Keratinocyte (primary cell): ENCODE results near the gene ABCC11.
A peak's percentile ranks its signal among the peaks of the same experiment; 100 is the strongest.

Source experiments
- EZH2 ChIP-seq: IDR thresholded peaks from one replicate; pipeline ENCODE4 v1.6.1; 2012; ENCODE audit warnings: inconsistent platforms, mild to moderate bottlenecking, low read length, moderate library complexity
- TF ChIP-seq, protein P1 (sequence below), 3 experiments: IDR thresholded peaks in 1 of 3; conservative IDR thresholded peaks in 1 of 3; optimal IDR thresholded peaks in 1 of 3; 2 replicates in 2 of 3; 3 replicates in 1 of 3; pipeline versions ENCODE3 to v1.5.1; 2011; ENCODE audit warnings: low read length in 3 of 3, mild to moderate bottlenecking in 3 of 3, moderate library complexity in 2 of 3, control low read depth in 1 of 3, inconsistent platforms in 1 of 3; ENCODE audit not compliant: insufficient read depth in 2 of 3; ENCODE audit errors: extremely low read depth in 1 of 3

DNA sequence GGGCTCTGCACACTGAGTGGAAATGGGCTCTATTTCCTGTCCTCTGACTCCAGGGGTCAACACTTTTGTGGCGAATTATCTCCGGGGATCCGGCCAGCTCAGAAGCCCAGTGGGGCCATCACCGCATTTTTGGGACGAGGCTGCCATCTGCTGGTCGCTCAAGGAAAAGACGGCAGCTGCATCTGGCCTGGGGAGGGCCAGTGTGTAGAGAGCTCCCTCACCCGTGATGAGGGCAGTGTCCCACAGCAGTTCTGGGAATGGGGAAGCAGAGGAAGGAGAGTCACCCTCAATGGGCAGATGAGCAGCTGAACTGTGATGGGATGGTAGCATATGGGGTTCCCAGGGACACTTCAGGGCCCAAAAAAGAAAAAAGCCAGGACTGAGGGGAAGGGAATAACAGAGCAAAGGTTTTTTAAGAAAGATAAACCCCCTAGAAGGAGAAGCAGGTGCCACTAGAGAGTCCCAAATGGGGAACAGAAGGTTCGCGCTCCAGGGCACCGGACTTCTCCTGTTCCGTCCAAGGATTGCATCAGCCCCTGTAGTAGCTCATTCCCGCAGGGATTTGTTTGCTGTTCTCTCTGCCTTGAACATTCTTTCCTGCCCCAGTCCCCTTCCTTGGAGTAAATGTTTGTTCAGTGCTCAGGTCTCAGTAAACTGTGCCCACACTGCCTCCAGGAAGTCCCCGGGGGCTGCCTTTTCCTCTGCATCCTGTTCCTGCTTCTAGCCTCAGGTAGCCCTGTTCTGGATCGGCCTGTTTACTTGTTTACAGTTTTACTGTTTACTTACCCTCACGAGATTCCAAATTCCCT is 82.2 kb downstream of the ABCC11 start:
- TF ChIP-seq, protein P1, sequence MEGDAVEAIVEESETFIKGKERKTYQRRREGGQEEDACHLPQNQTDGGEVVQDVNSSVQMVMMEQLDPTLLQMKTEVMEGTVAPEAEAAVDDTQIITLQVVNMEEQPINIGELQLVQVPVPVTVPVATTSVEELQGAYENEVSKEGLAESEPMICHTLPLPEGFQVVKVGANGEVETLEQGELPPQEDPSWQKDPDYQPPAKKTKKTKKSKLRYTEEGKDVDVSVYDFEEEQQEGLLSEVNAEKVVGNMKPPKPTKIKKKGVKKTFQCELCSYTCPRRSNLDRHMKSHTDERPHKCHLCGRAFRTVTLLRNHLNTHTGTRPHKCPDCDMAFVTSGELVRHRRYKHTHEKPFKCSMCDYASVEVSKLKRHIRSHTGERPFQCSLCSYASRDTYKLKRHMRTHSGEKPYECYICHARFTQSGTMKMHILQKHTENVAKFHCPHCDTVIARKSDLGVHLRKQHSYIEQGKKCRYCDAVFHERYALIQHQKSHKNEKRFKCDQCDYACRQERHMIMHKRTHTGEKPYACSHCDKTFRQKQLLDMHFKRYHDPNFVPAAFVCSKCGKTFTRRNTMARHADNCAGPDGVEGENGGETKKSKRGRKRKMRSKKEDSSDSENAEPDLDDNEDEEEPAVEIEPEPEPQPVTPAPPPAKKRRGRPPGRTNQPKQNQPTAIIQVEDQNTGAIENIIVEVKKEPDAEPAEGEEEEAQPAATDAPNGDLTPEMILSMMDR (optimal IDR thresholded peaks at IDR 0.05 in 1 of 3, IDR thresholded peaks at IDR 0.05 in 1 of 3, conservative IDR thresholded peaks at IDR 0.05 in 1 of 3; ENCODE audit: extremely low read depth in 1 of 3, insufficient read depth in 2 of 3, low read length in 3 of 3) = peak; percentile 87 to 91 (median 88)
- no peak for TF ChIP-seq EZH2
